Esophagus (tissue), 2 donors: ENCODE data around the gene MAP3K19. TPM values are rescaled to one million over a fixed set of nuclear protein-coding genes. Genes with fewer than 3 reads are reported as not detected.
A peak's percentile ranks its signal among the peaks of the same experiment; 100 is the strongest.

Experiments
- H3K27ac ChIP-seq, 2 donors: one replicate each; pipeline ENCODE4 v1.5.1; 2013; ENCODE audit warnings: low read depth in 2 of 2, mild to moderate bottlenecking in 2 of 2, inconsistent platforms in 1 of 2, low read length in 1 of 2, moderate library complexity in 1 of 2
- H3K27me3 ChIP-seq, 2 donors: one replicate each; pipeline ENCODE4 v1.6.1; 2013; ENCODE audit warnings: low read length in 2 of 2, control low read depth in 1 of 2, mild to moderate bottlenecking in 1 of 2; ENCODE audit not compliant: insufficient read depth in 2 of 2, control insufficient read depth in 1 of 2
- H3K36me3 ChIP-seq, 2 donors: one replicate each; pipeline ENCODE4 v1.6.1; 2013; ENCODE audit warnings: low read length in 1 of 2; ENCODE audit not compliant: control insufficient read depth in 2 of 2, insufficient read depth in 2 of 2
- H3K4me1 ChIP-seq, 2 donors: one replicate each; pipeline ENCODE4 v1.6.1; 2013; ENCODE audit warnings: low read length in 1 of 2; ENCODE audit not compliant: control insufficient read depth in 2 of 2, insufficient read depth in 2 of 2
- H3K4me3 ChIP-seq, 2 donors: one replicate each; pipeline ENCODE4 v1.5.1; 2013; ENCODE audit warnings: low read length in 2 of 2, mild to moderate bottlenecking in 2 of 2, low read depth in 1 of 2, moderate library complexity in 1 of 2
- H3K9me3 ChIP-seq, 2 donors: one replicate each; pipeline ENCODE4 v1.6.1; 2013; ENCODE audit warnings: mild to moderate bottlenecking in 2 of 2, low read depth in 1 of 2, low read length in 1 of 2, moderate library complexity in 1 of 2; ENCODE audit not compliant: control insufficient read depth in 2 of 2, insufficient read depth in 1 of 2
- WGBS, 2 donors: extraction: QIAGEN DNeasy Blood & Tissue Kit; methylation state at CpG; one replicate each; pipeline ENCODE4 v1.1.7; 2013; 5-methylcytosine and 5-hydroxymethylcytosine counted together
- polyA plus RNA-seq, 2 donors: library from polyadenylated mRNA; stranded (reverse); fragments of 200-250 nt; gene quantifications; one replicate each; pipeline ENCODE4 v1.2.3, GENCODE V29; 2013
- donor health status: healthy with polysubstance abuse.
- donor health status: Bipolar disorder and iron deficiency.

Gene MAP3K19
- polyA plus RNA-seq, 2 donors = not detected

DNA sequence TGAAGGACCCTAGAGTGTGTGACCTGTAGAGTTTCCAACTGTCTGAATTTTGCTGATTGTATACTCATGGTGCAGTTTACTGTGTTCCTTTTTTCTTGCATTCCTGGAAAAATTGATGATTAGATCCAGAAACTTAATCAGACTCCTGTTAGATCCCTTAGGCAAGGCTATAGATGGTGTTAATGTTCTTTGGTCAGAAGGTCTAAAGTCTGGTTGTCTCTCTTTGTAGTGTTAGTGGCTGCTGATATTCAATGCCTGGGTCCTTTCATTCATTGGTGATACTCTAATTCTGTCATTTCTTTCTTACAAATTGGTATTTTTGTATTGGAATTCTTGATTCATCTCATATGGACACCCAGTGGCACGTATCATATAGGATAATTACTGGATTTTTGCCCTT, 122.3 kb downstream of the MAP3K19 start:
- Histone ChIP-seq H3K9me3 (no peaks in the 10 kb centered on the region), H3K27me3 (no peaks in the 10 kb centered on the region), H3K27ac (no peak overlapping the region), H3K4me1 (peaks cover 0 to 3% of the 10 kb centered on the region in 2 donors), H3K4me3 (no peak overlapping the region), H3K36me3 (no peaks in the 10 kb centered on the region)
- WGBS, 2 donors = 93 to 97% methylated on average over 1 of the region's 1 CpG

DNA sequence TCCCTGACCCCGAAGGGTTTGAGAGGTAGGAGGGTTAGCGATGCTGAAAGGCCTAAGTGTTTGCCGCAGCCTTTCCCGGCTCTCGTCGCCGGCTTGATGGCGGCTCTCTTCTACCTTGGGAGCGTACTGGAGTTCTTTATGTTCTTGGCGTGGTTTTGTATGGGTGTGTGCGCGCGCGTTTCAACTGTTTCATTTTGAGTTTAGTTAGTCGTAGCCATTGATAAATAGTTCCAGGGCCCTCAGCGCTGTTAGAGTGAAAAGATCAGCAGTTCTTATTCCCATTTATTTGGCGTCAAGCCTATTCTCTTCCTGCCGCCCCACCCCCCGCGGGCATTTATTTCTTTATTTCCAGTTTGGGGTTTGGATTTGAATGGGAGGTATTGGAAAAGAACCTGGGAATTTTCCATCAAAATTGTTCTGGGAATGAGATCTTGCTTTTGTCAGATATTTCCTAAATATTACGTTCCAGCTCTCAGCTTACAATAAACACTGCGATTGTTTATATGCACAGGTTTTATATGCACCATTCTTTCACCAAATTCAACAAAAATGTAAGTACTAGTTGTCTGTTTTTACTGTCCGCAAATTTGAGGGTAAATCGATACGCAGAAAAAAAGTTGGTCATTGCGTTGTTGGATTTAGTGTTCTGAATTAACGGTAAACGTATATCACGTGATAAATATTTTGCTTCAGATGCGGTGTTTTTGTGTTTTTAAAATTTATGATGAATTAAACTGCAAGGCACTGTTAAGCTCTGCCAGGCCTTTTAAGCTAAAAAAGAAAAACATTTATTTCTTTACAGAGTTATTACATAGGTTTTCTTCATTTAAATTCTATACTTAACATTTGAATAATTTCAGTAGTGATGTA, 127.7 kb downstream of the MAP3K19 start:
- Histone ChIP-seq H3K27ac (peak overlapping the region; percentile 98 to 99), H3K36me3 (no peaks in the 10 kb centered on the region), H3K9me3 (no peaks in the 10 kb centered on the region), H3K27me3 (no peaks in the 10 kb centered on the region), H3K4me3 (peak overlapping the region; percentile 96 to 98), H3K4me1 (peaks cover 3% of the 10 kb centered on the region in 2 donors)
- 1 to 2% methylated on average over 30 of the region's 30 CpGs for WGBS, 2 donors

DNA sequence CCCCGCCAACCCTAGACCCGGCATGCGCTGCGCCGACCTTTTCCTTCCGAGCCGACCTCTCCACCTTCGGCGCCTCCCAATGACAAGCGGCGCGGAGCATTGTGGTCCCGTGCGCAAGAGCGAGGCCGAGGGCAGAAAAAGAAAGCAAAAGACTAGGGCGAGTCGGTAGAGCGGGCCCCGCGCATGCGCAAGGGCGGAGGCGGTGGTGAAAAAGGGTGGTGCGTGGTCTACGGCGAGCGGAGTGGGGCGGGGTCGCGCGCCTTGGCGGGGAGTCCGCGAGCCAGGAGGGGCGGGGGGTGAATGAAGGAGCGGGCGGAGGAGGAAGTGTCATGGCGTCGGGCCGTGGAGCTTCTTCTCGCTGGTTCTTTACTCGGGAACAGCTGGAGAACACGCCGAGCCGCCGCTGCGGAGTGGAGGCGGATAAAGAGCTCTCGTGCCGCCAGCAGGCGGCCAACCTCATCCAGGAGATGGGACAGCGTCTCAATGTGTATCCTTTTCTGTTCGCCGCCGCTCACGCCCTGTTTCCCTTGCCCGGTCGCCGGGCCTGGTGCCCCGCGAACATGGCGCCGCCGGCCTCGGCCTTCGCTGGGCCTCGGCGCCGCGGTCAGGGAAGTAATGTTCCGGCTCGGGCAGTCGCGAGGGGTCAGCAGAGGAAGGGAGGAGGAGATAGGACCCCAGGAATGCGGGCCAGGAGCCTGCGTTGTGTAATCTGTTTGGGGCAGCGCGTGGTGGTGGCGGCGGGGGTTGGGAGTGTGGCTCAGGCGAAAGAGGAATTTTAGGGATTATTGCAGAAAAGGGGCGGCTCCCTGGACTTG, 128.5 kb downstream of the MAP3K19 start, which contains the start of gene CCNT2:
CCNT2 (plus strand) TSS at position 297 of the 815 bp plus-strand sequence; CDS start at position 330, 33 bp downstream.
- WGBS, 2 donors = 0% methylated on average over 83 of the region's 83 CpGs
- Histone ChIP-seq H3K4me1 (peaks cover 3% of the 10 kb centered on the region in 2 donors), H3K4me3 (peak within 1 kb of the TSS; percentile 96 to 98)

DNA sequence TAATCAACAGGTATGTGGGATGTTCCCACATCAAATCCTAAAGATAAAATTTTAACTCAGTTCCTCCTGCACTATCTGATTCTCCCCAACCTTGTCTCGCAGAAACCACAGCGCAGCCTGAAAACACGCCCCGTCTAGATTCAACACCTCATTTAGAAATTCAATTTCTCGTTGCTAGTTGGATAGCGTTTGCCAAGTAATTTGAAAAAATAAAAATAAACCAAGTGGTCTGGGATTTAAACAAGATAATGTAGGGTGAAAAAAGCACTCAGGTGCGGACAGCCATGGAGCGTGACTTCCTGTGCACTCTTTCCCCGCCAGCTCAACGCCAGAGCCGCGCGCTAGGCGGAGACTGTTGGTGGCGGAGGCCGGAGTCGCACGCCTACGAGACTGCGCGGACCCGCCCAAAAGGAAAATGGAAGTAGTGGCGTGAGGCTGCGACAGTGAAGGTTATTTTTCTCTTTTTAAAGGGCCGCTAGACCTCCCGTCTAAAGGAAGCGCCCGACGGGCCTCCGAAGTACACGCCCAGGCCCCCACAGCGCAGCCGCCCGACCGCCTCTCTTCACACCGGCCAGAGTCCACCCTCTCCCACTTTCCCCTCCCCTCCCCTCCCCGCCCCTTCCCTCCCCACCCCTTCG, 129.2 kb downstream of the MAP3K19 start:
- Histone ChIP-seq H3K27ac (peak overlapping the region; percentile 98 to 99), H3K27me3 (no peaks in the 10 kb centered on the region), H3K9me3 (no peaks in the 10 kb centered on the region), H3K4me1 (peaks cover 3% of the 10 kb centered on the region in 2 donors), H3K4me3 (peak overlapping the region; percentile 61 to 96), H3K36me3 (no peaks in the 10 kb centered on the region)
- 0 to 1% methylated on average over 32 to 38 of the region's 38 CpGs for WGBS, 2 donors

More for the DNA sequence above, 128.5 kb downstream of the MAP3K19 start, which contains the start of gene CCNT2:
- H3K9me3 ChIP-seq = no peaks in the 10 kb centered on the region
- H3K36me3 ChIP-seq = no peaks in the 10 kb centered on the region
- no peaks in the 10 kb centered on the region for H3K27me3 ChIP-seq
- H3K27ac ChIP-seq = peak within 1 kb of the TSS; percentile 98 to 99

DNA sequence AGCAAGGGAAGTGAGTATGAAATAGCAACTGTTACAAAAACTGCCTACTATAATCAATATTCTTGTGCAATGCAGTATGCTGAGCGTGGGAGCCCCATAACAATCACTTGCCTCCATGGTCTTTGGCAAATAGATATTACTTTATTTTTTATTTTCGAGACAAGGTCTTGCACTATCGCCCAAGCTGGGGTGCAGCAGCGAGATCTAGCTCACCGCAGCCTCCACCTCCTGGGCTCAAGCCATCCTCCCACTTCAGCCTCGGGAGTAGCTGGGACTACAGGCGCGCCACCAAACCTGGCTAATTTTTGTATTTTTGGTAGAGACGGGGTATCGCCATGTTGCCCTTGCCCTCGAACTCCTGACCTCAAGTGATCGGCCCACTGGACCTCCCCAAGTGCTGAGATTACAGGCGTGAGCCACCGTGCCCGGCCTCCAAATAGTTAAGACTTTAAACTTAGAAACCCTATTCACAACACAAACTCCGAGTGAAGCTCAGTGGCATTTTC, 129.8 kb downstream of the MAP3K19 start:
- H3K27me3 ChIP-seq = no peaks in the 10 kb centered on the region
- no peaks in the 10 kb centered on the region for H3K9me3 ChIP-seq
- WGBS, 2 donors = 32 to 33% methylated on average over 16 of the region's 16 CpGs
- peak overlapping the region; percentile 98 to 99 for H3K27ac ChIP-seq
- H3K36me3 ChIP-seq = no peaks in the 10 kb centered on the region
- peaks cover 3% of the 10 kb centered on the region in 2 donors for H3K4me1 ChIP-seq
- H3K4me3 ChIP-seq = peak overlapping the region; percentile 61 to 96

Other genes starting within 250 kb of the MAP3K19 start
- not detected for gene ACMSD, start 208.8 kb downstream of the MAP3K19 start, polyA plus RNA-seq
- gene CCNT2, start 128.6 kb downstream of the MAP3K19 start, polyA plus RNA-seq = 10 to 100 TPM in 1 of 2 donors, 1 to 10 TPM in 1; 7.6 to 11.7 TPM
- 10 to 100 TPM; 13.9 to 20.2 TPM for gene RAB3GAP1, start 4.8 kb upstream of the MAP3K19 start, polyA plus RNA-seq